T-helper 1 cell treated with Interleukin-12 subunit alpha and Interleukin-12 subunit beta and Interleukin-4 antibody, amounts not matched to agents 30 μg/mL and 1 μg/mL, for 36 hours (primary cell): Measurements from ENCODE around the gene RFX2.
A peak's percentile ranks its signal among the peaks of the same experiment; 100 is the strongest.

Experiments
- H3K27ac Mint-ChIP-seq: one replicate; pipeline ENCODE4 v1.8.0; 2021; ENCODE audit warnings: mild to moderate bottlenecking, mixed read lengths
- H3K27me3 Mint-ChIP-seq: one replicate; pipeline ENCODE4 v1.8.0; 2021; ENCODE audit warnings: low read depth, mixed read lengths
- H3K36me3 Mint-ChIP-seq: one replicate; pipeline ENCODE4 v1.8.0; 2021; ENCODE audit warnings: low read depth, mixed read lengths
- H3K4me1 Mint-ChIP-seq: one replicate; pipeline ENCODE4 v1.8.0; 2021; ENCODE audit warnings: low read depth, mixed read lengths
- H3K4me3 Mint-ChIP-seq: one replicate; pipeline ENCODE4 v1.8.0; 2021; ENCODE audit warnings: mild to moderate bottlenecking, moderate library complexity, mixed read lengths
- H3K9me3 Mint-ChIP-seq: one replicate; pipeline ENCODE4 v1.8.0; 2021; ENCODE audit warnings: mixed read lengths

The RFX2 gene

DNA sequence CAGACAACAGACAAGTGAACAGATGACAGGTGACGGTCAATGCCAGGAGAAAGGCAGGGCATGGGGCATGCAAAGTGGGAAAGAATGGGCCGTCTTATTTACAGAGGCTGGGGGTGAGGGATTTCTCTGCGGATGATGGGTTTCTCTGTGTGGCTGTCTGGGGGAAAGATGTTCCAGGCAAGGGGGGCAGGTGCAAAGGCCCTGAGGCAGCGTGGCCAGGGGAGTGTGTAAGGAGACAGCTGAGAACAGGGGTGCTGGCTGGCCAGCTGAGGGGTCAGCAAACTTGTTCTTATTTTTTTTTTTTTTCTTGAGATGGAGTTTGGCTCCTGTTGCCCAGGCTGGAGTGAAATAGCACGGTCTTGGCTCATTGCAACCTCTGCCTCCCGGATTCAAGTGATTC is 110.6 kb downstream of the RFX2 start:
- Mint-ChIP-seq H3K9me3 (no peaks in the 10 kb centered on the region), H3K27ac (no peak overlapping the region), H3K4me1 (no peaks in the 10 kb centered on the region), H3K36me3 (peaks cover 9% of the 10 kb centered on the region), H3K27me3 (no peaks in the 10 kb centered on the region), H3K4me3 (no peak overlapping the region)

GRCh38 chr19:5997371-5997770 is 112.9 kb downstream of the RFX2 start:
- H3K4me1 Mint-ChIP-seq = no peaks in the 10 kb centered on the region
- H3K27ac Mint-ChIP-seq = no peak overlapping the region
- H3K36me3 Mint-ChIP-seq = peaks cover 9% of the 10 kb centered on the region
- no peaks in the 10 kb centered on the region for H3K9me3 Mint-ChIP-seq
- H3K4me3 Mint-ChIP-seq = no peak overlapping the region
- H3K27me3 Mint-ChIP-seq = no peaks in the 10 kb centered on the region

DNA sequence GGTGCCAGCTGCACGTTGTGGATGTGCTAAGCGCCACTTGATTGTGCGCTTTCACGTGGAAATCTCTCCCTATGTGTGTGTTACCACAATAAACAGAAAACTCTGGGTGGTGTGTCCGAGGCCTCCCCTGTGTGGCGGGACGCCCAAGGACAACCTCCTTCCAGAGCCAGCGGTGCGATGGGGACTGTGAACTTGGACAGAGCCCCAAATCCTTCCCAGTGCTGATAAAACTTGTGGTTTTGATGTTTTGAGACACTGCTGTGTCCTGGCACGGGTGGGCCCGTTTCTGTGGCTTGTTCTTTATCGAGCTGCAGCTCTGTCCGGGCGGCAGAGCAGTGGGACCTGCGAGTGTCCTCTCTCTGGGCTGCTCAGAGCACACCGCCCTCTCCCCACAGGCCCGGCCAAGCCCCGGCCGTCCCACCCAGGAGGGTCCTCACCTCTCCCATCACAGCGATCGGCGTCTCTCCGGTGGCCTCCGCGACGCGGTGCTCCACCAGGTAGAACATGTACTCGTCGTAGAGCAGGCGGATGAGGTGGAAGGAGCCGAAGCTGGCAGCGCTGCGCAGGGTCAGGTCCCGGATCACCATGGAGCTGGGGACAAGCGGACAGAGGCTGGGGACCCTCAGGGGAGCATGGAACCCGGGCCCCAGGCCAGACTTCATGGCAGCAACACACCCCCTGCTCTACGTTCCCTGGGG is 113.5 kb downstream of the RFX2 start:
- H3K36me3 Mint-ChIP-seq = peaks cover 9% of the 10 kb centered on the region
- no peaks in the 10 kb centered on the region for H3K4me1 Mint-ChIP-seq
- no peak overlapping the region for H3K4me3 Mint-ChIP-seq
- H3K27me3 Mint-ChIP-seq = no peaks in the 10 kb centered on the region
- no peaks in the 10 kb centered on the region for H3K9me3 Mint-ChIP-seq
- no peak overlapping the region for H3K27ac Mint-ChIP-seq

DNA sequence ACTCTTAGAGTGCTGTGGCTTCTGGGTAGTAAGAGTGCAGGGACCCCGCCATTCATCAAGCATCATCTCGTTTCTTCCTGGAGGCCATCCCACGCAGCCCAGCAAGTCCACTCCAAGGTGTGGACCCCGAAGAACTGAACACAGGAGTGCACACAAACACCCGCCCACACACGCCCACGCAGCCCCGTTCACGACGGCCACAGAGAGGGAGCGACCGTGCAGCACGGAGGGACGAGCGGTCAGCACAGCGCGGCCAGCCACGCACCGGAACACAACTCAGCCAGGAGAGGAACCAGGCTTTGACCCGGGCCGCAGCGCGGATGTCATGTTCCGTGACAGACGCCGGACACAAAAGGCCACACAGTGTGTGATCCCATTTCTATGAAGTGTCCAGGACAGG is 114.2 kb downstream of the RFX2 start:
- Mint-ChIP-seq H3K36me3 (peaks cover 8% of the 10 kb centered on the region), H3K27ac (no peak overlapping the region), H3K4me1 (no peaks in the 10 kb centered on the region), H3K9me3 (no peaks in the 10 kb centered on the region), H3K4me3 (no peak overlapping the region), H3K27me3 (no peaks in the 10 kb centered on the region)

DNA sequence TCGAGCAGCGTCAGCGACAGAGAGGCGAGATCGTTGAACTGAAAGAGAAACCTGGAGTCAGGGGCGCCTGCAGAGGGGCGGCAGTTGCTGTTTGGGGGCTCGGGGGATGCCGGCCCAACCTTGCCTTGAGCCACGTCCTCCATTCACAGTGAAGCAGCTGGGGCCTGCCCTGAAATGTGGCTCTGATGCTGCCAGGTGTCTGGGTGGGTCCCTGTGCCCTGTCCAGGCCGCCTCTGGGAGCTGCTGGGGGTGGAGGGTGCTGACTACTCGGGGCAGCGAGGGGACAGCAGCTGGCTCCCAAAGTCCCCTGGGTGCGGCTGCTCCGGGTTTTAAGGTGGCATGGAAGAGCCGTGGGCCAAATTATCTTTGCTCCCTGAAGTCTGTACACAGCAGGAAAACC is 114.7 kb downstream of the RFX2 start:
- no peaks in the 10 kb centered on the region for H3K9me3 Mint-ChIP-seq
- H3K27ac Mint-ChIP-seq = no peak overlapping the region
- no peaks in the 10 kb centered on the region for H3K4me1 Mint-ChIP-seq

DNA sequence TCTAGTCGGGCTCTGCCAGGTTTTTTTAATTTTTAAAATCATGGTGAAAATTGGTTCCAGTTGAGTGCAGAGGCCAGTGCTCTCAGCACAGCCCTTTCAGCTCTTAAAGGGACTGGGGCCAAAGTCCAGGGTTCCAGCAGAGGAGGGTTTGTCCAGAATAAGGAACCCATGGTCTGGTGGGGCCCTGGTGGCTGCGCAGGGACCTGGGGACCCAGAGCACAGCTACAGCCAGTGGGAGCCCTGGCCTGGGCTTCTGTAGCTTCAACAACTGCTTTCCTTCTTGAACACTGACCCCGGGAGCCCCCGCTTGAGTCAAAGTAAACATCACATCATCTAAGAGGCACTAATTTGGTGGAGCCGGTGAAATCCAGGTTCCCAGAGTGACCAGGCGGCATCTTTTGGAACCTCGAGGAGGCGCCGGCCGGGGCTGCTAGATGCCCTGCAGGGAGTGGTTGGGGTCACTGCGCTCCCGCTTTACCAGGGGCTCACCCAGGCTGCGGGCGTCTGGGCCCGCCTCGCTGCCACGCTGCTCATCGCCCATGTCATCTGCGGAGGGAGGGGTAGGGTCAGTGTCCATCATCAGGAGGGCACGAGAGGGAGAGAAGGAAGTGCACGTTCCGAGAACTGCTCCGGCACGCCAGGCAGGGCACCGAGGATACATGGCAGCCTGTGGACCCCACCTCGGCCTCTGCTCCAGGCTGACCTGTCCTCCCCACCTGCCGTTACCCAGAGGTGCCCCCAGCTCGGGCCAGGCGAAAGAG is 115.7 kb downstream of the RFX2 start:
- Mint-ChIP-seq H3K4me3 (no peak overlapping the region), H3K9me3 (no peaks in the 10 kb centered on the region), H3K4me1 (peaks cover 4% of the 10 kb centered on the region), H3K27ac (no peak overlapping the region), H3K36me3 (no peaks in the 10 kb centered on the region), H3K27me3 (no peaks in the 10 kb centered on the region)

More for the DNA sequence above, 114.7 kb downstream of the RFX2 start:
- Mint-ChIP-seq H3K4me3 (no peak overlapping the region), H3K36me3 (peaks cover 4% of the 10 kb centered on the region), H3K27me3 (no peaks in the 10 kb centered on the region)

GRCh38 chr19:5993648-5994358 is 116.5 kb downstream of the RFX2 start:
- H3K27me3 Mint-ChIP-seq = no peaks in the 10 kb centered on the region
- H3K36me3 Mint-ChIP-seq = no peaks in the 10 kb centered on the region
- no peak overlapping the region for H3K27ac Mint-ChIP-seq
- H3K4me1 Mint-ChIP-seq = peaks cover 7% of the 10 kb centered on the region
- H3K9me3 Mint-ChIP-seq = no peaks in the 10 kb centered on the region
- H3K4me3 Mint-ChIP-seq = no peak overlapping the region

GRCh38 chr19:5993201-5993600 is 117.1 kb downstream of the RFX2 start:
- Mint-ChIP-seq H3K36me3 (no peaks in the 10 kb centered on the region), H3K27me3 (no peaks in the 10 kb centered on the region), H3K4me1 (peaks cover 10% of the 10 kb centered on the region), H3K27ac (no peak overlapping the region), H3K9me3 (no peaks in the 10 kb centered on the region), H3K4me3 (no peak overlapping the region)

DNA sequence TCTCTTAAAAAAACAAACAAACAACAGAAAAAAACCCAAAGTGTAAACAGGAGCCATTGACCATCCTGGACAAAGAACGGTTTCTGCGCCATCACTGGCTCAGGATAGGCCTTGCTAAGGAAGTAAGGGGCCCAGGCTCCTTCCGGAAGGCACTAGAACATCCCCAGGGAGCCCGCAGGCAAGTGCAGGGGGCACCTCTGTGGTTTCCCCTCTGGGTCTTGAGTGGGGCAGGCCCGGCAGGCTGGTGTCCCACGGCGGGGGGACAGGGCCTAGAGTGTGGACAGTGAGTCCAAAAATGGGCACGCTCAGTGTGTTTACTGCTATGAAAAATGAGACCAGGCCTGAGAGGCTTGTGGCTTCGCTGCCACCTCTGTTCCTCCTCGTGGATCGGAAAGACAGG is 117.5 kb downstream of the RFX2 start:
- H3K9me3 Mint-ChIP-seq = no peaks in the 10 kb centered on the region
- no peaks in the 10 kb centered on the region for H3K36me3 Mint-ChIP-seq
- peaks cover 11% of the 10 kb centered on the region for H3K4me1 Mint-ChIP-seq
- no peak overlapping the region for H3K27ac Mint-ChIP-seq
- H3K27me3 Mint-ChIP-seq = no peaks in the 10 kb centered on the region
- H3K4me3 Mint-ChIP-seq = no peak overlapping the region

DNA sequence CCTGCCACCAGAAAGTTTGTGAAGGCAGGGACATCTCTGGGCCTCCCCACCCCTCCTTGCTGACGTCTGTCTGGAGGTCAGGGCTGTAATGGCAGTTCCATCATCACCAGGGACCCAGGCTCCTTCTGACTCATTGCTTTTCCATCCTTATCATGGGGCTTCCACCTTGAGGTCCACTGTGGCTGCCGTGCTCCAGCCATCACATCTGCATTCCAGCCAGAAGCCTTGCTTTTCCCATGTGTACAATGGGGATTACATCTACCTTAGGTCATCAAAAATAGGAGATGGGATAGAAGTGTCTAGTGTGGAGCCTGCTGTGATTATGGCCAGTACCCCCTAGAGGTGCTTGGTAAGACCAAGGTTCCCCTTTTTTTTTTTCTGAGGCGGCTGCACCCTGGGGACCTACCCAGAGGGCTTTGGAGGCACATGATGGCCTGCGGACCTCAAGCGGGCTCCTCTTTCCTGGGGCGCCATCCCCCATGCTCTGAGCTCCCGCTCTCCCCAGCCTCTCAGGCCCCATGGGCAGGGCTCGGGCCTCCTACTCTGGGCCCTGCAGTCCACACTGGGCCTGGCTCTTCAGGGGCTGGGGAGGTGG is 119.0 kb downstream of the RFX2 start:
- no peak overlapping the region for H3K4me3 Mint-ChIP-seq
- no peaks in the 10 kb centered on the region for H3K36me3 Mint-ChIP-seq
- no peaks in the 10 kb centered on the region for H3K27me3 Mint-ChIP-seq
- H3K9me3 Mint-ChIP-seq = no peaks in the 10 kb centered on the region
- peaks cover 19% of the 10 kb centered on the region for H3K4me1 Mint-ChIP-seq
- H3K27ac Mint-ChIP-seq = no peak overlapping the region

GRCh38 chr19:5990289-5990797 is 120.0 kb downstream of the RFX2 start:
- peak overlapping the region; percentile 60 for H3K27ac Mint-ChIP-seq
- peaks cover 19% of the 10 kb centered on the region for H3K4me1 Mint-ChIP-seq
- peak overlapping the region; percentile 45 for H3K4me3 Mint-ChIP-seq
- H3K9me3 Mint-ChIP-seq = no peaks in the 10 kb centered on the region
- no peaks in the 10 kb centered on the region for H3K36me3 Mint-ChIP-seq
- no peaks in the 10 kb centered on the region for H3K27me3 Mint-ChIP-seq

DNA sequence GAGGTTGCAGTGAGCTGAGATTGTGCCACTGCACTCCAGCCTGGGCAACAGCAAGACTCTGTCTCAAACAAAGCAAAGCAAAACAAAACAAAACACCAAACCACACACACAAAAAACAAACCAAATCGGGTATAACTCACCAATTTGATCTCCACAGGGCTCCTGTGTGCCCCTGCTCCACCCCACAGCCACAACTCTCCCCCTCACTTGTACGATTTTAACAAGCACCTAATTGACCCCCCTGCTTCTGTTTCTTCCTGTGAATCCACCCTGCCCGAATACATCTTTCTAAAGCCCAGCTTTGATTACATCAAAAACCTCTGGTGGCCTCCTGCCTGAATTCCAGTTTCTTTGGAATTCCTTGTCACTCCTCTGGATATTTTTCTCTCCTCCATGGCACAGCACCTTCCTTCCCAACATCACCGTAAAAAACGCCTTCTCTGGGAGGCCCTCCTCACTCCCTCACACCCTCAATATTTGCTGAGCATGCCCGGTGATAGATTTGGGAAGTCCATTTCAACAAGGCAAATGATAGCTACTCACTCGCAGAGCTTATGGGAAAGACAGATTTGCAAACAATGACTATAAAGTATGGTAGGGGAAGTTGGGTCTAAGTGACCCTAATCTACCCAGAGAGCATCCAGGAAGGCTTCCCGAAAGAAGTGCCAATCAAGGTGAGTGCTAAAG is 120.8 kb downstream of the RFX2 start:
- peaks cover 24% of the 10 kb centered on the region for H3K4me1 Mint-ChIP-seq
- no peaks in the 10 kb centered on the region for H3K36me3 Mint-ChIP-seq
- H3K9me3 Mint-ChIP-seq = no peaks in the 10 kb centered on the region
- H3K27me3 Mint-ChIP-seq = no peaks in the 10 kb centered on the region
- no peak overlapping the region for H3K4me3 Mint-ChIP-seq
- no peak overlapping the region for H3K27ac Mint-ChIP-seq

GRCh38 chr19:5988517-5989387 is 121.5 kb downstream of the RFX2 start:
- Mint-ChIP-seq H3K36me3 (no peaks in the 10 kb centered on the region), H3K27me3 (no peaks in the 10 kb centered on the region), H3K9me3 (no peaks in the 10 kb centered on the region), H3K4me3 (peak overlapping the region; percentile 7), H3K4me1 (peaks cover 28% of the 10 kb centered on the region), H3K27ac (peak overlapping the region; percentile 57)
